KMS-11 (cell line): Measurements from ENCODE around the gene TOMM7.
"Not testable (repeated sequence)": the region's sequence is repeated elsewhere in the genome, so short reads cannot be mapped to it uniquely, and the experiment has no call there.

Experiments used
- H2AFZ ChIP-seq: fragments of 200-600 bp; sonication (generic); 2 replicates; pipeline ENCODE4 v1.6.1; 2016; ENCODE audit warnings: antibody characterized with exemption, mixed run types, low read depth
- H3K27ac ChIP-seq: fragments of 200-600 bp; sonication (generic); 2 replicates; pipeline ENCODE4 v1.6.1; 2016; ENCODE audit warnings: mild to moderate bottlenecking, mixed run types
- H3K27me3 ChIP-seq: fragments of 200-600 bp; sonication (generic); 2 replicates; pipeline ENCODE4 v1.6.1; 2017; ENCODE audit warnings: mild to moderate bottlenecking, low read depth, mixed run types, moderate library complexity; ENCODE audit not compliant: insufficient read depth
- H3K36me3 ChIP-seq: fragments of 200-600 bp; sonication (generic); 2 replicates; pipeline ENCODE4 v1.6.1; 2017; ENCODE audit warnings: mild to moderate bottlenecking, mixed run types; ENCODE audit not compliant: insufficient read depth
- H3K4me1 ChIP-seq: fragments of 200-600 bp; sonication (generic); 2 replicates; pipeline ENCODE4 v1.6.1; 2016; ENCODE audit warnings: mild to moderate bottlenecking, low read depth, mixed run types; ENCODE audit not compliant: poor library complexity, severe bottlenecking
- H3K4me2 ChIP-seq: fragments of 200-600 bp; sonication (generic); 2 replicates; pipeline ENCODE4 v1.7.0; 2016; ENCODE audit warnings: mild to moderate bottlenecking, mixed run types
- H3K4me3 ChIP-seq: fragments of 200-600 bp; sonication (generic); IDR thresholded peaks from 2 replicates; pipeline ENCODE4 v1.6.1; 2017; ENCODE audit warnings: low read depth, low read length, mixed read lengths; ENCODE audit not compliant: insufficient read depth
- H3K79me2 ChIP-seq: fragments of 200-600 bp; sonication (generic); 2 replicates; pipeline ENCODE4 v1.6.1; 2016; ENCODE audit warnings: low read depth, mixed run types; ENCODE audit not compliant: insufficient read depth
- H3K9ac ChIP-seq: fragments of 200-600 bp; sonication (generic); 2 replicates; pipeline ENCODE4 v1.6.1; 2016; ENCODE audit warnings: mild to moderate bottlenecking, mixed run types
- H4K20me1 ChIP-seq: fragments of 200-600 bp; sonication (generic); 2 replicates; pipeline ENCODE4 v1.6.1; 2016; ENCODE audit warnings: mild to moderate bottlenecking, mixed run types; ENCODE audit not compliant: insufficient read depth
- CTCF ChIP-seq: fragments of 200-600 bp; sonication (generic); conservative IDR thresholded peaks from 2 replicates; pipeline ENCODE4 v1.6.1; 2017; ENCODE audit warnings: low read depth, mild to moderate bottlenecking, antibody characterized with exemption, low read length, moderate library complexity, mixed read lengths

TOMM7 gene

GRCh38 chr7:22793593-22794462, 28.8 kb downstream of the TOMM7 start:
- Histone ChIP-seq H3K27ac (no peak overlapping the region), H3K4me2 (no peak overlapping the region), H3K27me3 (no peaks in the 10 kb centered on the region), H2AFZ (no peak overlapping the region), H3K4me3 (no peak overlapping the region), H4K20me1 (no peaks in the 10 kb centered on the region), H3K4me1 (no peaks in the 10 kb centered on the region), H3K79me2 (no peaks in the 10 kb centered on the region), H3K9ac (no peak overlapping the region), H3K36me3 (no peaks in the 10 kb centered on the region)
- no peak for TF ChIP-seq CTCF

DNA sequence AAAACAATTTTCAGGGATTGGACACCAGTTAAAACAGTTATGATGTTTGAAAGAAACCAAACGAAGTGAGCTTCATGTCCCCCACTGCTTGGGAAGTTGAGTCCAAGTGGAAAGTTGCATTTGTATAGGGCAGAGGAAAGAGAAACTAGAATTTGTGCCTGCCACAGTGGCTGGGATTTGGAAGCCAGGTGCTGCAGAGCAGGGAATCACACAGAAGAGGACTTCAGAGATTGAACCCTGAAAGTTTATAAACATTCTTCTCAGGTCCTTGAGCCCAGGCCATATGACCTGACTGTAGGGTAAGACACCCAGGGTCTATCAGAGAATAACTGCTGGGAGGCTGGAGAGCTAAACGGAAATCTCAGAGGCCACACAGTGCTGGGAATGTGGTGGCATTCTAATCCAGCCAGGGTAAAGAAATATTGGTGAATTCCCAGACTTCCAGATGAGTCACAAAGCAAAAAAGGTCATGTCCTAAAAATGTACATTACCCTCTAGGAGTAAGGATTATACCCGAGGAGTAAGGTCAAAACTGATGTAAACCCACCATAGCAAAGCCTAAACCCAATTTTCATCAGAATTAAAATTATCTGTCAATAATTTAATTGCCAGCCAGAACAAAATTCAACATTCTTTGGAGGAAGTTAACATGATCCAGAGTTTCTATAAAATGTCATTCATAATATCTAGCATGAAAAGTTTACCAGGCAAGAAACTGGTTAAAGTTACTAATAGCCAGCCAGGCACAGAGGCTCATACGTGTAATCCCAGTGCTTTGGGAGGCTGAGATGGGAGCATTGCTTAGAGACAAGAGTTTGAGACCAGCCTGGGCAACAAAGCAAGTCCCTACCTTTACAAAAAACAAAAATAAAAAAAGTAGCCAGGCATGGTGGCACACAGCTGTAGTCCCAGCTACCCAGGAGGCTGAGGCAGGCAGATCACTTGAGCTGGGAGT, 31.2 kb downstream of the TOMM7 start:
- Histone ChIP-seq H3K36me3 (no peaks in the 10 kb centered on the region), H3K27me3 (no peaks in the 10 kb centered on the region), H3K4me3 (no peak overlapping the region), H4K20me1 (no peaks in the 10 kb centered on the region), H3K79me2 (no peaks in the 10 kb centered on the region), H3K4me2 (no peak overlapping the region), H3K9ac (no peak overlapping the region), H2AFZ (no peak overlapping the region), H3K27ac (no peak overlapping the region), H3K4me1 (no peaks in the 10 kb centered on the region)
- TF ChIP-seq CTCF: no peak

GRCh38 chr7:22790640-22791039, 32.0 kb downstream of the TOMM7 start:
- not testable (repeated sequence) for H4K20me1 ChIP-seq, H3K36me3 ChIP-seq, H3K4me1 ChIP-seq, H3K4me2 ChIP-seq, H3K9ac ChIP-seq, H3K27me3 ChIP-seq, H3K79me2 ChIP-seq, H3K27ac ChIP-seq, H3K4me3 ChIP-seq, H2AFZ ChIP-seq

DNA sequence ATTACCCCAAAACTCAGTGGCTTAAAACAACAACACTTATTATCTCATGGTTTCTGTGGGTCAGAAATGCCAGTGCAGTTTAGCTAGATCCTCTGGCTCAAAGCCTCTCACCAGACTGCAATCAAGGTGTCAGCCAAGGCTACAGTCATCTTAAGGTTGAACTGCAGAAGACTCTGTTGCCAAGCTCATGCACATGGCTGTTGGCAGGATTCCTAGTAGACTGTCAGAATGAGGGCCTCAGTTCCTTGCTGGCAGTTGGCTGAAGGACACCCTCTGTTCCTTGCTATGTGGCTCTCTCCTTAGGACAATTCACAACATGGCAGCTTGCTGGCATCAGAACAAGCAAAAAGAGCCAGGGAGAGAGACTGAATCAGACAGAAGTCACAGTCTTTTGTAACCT, 34.7 kb downstream of the TOMM7 start:
- H3K27me3 ChIP-seq: no peaks in the 10 kb centered on the region
- H3K4me3 ChIP-seq: no peak overlapping the region
- no peaks in the 10 kb centered on the region for H3K36me3 ChIP-seq
- H3K4me1 ChIP-seq: no peaks in the 10 kb centered on the region
- no peaks in the 10 kb centered on the region for H4K20me1 ChIP-seq
- no peak overlapping the region for H3K9ac ChIP-seq
- no peak overlapping the region for H2AFZ ChIP-seq
- H3K79me2 ChIP-seq: no peaks in the 10 kb centered on the region
- no peak overlapping the region for H3K27ac ChIP-seq
- H3K4me2 ChIP-seq: no peak overlapping the region
- no peak for TF ChIP-seq CTCF
